Stomach (tissue), 9 donors: ENCODE measurements around the gene WFIKKN1. TPM values are rescaled to one million over a fixed set of nuclear protein-coding genes. Genes with fewer than 3 reads are reported as not detected.
"Not testable (repeated sequence)": the region's sequence is repeated elsewhere in the genome, so short reads cannot be mapped to it uniquely, and the experiment has no call there.

Experiments used
- DNase-seq, 2 donors: peaks; one replicate each; pipeline versions ENCODE4 v3.0.0 to v3.0.0-alpha.2; 2013 to 2019
- H3K27ac ChIP-seq, 5 donors: fragments of 200-600 bp in 4 of 5; sonication (generic) in 4 of 5; one replicate each; pipeline ENCODE4 v1.5.1; 2013 to 2019; ENCODE audit warnings: mild to moderate bottlenecking in 1 of 5, moderate library complexity in 1 of 5
- H3K27me3 ChIP-seq, 3 donors: fragments of 200-600 bp; sonication (generic); one replicate each; pipeline ENCODE4 v1.5.1; 2017 to 2019; ENCODE audit warnings: mixed run types in 1 of 3
- H3K36me3 ChIP-seq, 4 donors: fragments of 200-600 bp; sonication (generic); 1 replicate in 3 of 4; 2 replicates in 1 of 4; pipeline ENCODE4 v1.5.1; 2016 to 2019
- H3K4me1 ChIP-seq, 4 donors: fragments of 200-600 bp; sonication (generic); one replicate each; pipeline ENCODE4 v1.5.1; 2016 to 2019
- H3K4me3 ChIP-seq, 4 donors: fragments of 200-600 bp; sonication (generic) in 3 of 4; one replicate each; pipeline ENCODE4 v1.5.1; 2016 to 2019; ENCODE audit warnings: mild to moderate bottlenecking in 1 of 4
- H3K9me3 ChIP-seq, 4 donors: fragments of 200-600 bp; sonication (generic); one replicate each; pipeline ENCODE4 v1.5.1; 2016 to 2019
- CTCF ChIP-seq, 7 experiments: fragments of 450-650 bp in 4 of 7; fragments of 200-600 bp in 3 of 7; sonication (generic) in 3 of 7; IDR thresholded peaks; one replicate each; pipeline ENCODE4 v1.5.1; 2016 to 2019; ENCODE audit warnings: antibody characterized with exemption in 7 of 7, control low read depth in 2 of 7, mild to moderate bottlenecking in 1 of 7
- EP300 ChIP-seq: sonication (generic); formaldehyde crosslinking; IDR thresholded peaks from one replicate; pipeline ENCODE4 v1.6.1; 2017; ENCODE audit warnings: antibody characterized with exemption
- POLR2A ChIP-seq, 4 donors: fragments of 450-650 bp; IDR thresholded peaks; one replicate each; pipeline ENCODE4 v1.6.1; 2016; ENCODE audit warnings: antibody characterized with exemption in 4 of 4, control low read depth in 2 of 4, mild to moderate bottlenecking in 1 of 4, moderate library complexity in 1 of 4
- POLR2AphosphoS5 ChIP-seq, 3 donors: sonication (generic); formaldehyde crosslinking; IDR thresholded peaks; one replicate each; pipeline ENCODE4 v1.6.1; 2016; ENCODE audit warnings: antibody characterized with exemption in 3 of 3
- WGBS, 5 donors: extraction: QIAGEN DNeasy Blood & Tissue Kit in 3 of 5; methylation state at CpG; one replicate each; pipeline versions ENCODE4 v1.1.5 to v1.1.7; 2013 to 2018; 5-methylcytosine and 5-hydroxymethylcytosine counted together
- intact Hi-C: fragments of 100-400 bp; cut with DNase I; formaldehyde crosslinking; loops from one replicate; pipeline ENCODE4 v1.15.1; 2023; ENCODE audit warnings: low total_unique reads
- polyA plus RNA-seq, 3 donors: library from polyadenylated mRNA; stranded (reverse); fragments of 200-250 nt; gene quantifications; one replicate each; pipeline ENCODE4 v1.2.3, GENCODE V29; 2013
- total RNA-seq, 5 donors: library from RNA; depleted of rRNA; stranded (reverse); fragments of >200 nt; gene quantifications; one replicate each; pipeline versions ENCODE4 v1.1.0 to v1.2.3, GENCODE V29; 2014 to 2016
- donor health status: healthy with polysubstance abuse.
- donor health status: Bipolar disorder and iron deficiency.
- donor health status: healthy.

WFIKKN1 gene
- total and polyA plus RNA-seq, 8 donors: 0.14 to 25.8 (median 1.5) TPM; not detected in 1

DNA sequence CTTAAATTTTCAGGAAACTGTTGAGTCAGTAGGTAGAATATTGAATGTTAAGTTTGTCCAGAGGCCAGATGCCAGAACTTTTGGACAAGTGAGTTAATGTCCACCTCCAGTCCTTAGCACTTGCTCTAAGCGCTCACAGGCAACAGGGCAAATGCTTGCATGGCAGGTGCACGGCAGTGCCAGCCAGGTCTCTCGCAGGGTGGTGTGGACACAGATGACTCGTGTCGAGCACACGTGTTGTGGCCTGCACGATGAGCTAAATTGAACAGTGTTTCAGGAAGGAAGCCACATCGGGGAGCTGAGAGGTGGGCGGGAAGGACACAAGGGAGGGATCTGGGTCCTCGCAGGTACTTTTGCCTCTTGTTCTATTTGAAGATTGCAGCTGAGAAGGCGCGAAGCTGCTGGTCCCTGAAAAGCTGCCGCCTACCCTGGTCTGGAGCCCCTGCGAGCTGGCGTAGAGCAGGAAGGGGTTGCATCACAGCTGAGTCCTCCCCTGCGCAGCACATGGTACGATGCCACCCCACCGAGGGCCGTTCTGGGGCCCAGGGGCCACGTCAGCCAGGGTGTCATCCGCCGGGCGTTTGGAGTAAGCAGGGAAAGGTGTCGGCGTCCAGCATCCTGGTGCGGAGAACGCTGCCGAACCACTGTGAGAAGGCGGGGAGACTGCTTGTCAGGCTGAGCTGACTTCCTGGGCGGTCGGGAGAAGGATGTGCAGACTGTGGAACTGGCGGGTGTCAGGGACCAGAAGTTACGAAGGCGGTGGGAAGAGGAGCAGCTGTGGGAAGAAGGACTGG is 34.6 kb upstream of the WFIKKN1 start:
- WGBS, 5 donors: 78 to 91% (median 88%) methylated on average over 33 to 34 of the region's 34 CpGs
- no peak overlapping the region for H3K27ac ChIP-seq
- TF ChIP-seq POLR2AphosphoS5 (IDR thresholded peaks at IDR 0.05) (no peak), EP300 (no peak), CTCF (IDR thresholded peaks at IDR 0.05) (no peak), POLR2A (IDR thresholded peaks at IDR 0.05) (no peak)
- H3K4me3 ChIP-seq: no peak overlapping the region
- peaks cover 8 to 46% (median 30%) of the 10 kb centered on the region in 4 donors for H3K36me3 ChIP-seq
- intact Hi-C loops: no loop called here
- no peaks in the 10 kb centered on the region for H3K27me3 ChIP-seq
- H3K4me1 ChIP-seq: peaks cover 32 to 60% (median 54%) of the 10 kb centered on the region in 4 donors
- no peaks in the 10 kb centered on the region for H3K9me3 ChIP-seq
- DNase-seq: no peak

DNA sequence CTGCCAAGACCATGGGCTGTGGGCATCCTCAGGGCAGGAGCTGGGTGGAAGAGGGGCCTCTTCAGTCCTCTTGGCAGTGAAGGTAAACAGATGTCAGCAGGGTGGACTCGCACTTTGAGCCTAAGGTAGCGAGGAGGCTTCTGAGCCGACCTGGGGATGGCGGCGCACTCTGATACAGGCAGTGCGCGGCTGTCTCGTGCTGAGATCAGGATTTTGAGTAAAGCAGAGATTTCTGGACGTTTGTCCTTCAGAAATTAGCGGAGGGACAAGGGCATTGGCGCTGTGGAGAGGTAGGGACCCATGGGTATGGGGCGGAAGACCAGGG is 34.1 kb upstream of the WFIKKN1 start:
- 86 to 93% (median 91%) methylated on average over 12 of the region's 12 CpGs for WGBS, 5 donors
- peaks cover 29 to 54% (median 49%) of the 10 kb centered on the region in 4 donors for H3K4me1 ChIP-seq
- no peak overlapping the region for H3K27ac ChIP-seq
- TF ChIP-seq EP300: no peak
- TF ChIP-seq POLR2AphosphoS5 (IDR thresholded peaks at IDR 0.05): no peak
- no peak for TF ChIP-seq POLR2A (IDR thresholded peaks at IDR 0.05)
- TF ChIP-seq CTCF (IDR thresholded peaks at IDR 0.05): no peak
- no peaks in the 10 kb centered on the region for H3K9me3 ChIP-seq
- intact Hi-C loops: no loop called here
- H3K36me3 ChIP-seq: peaks cover 8 to 49% (median 33%) of the 10 kb centered on the region in 4 donors
- H3K27me3 ChIP-seq: no peaks in the 10 kb centered on the region
- H3K4me3 ChIP-seq: no peak overlapping the region
- no peak for DNase-seq

- H3K27me3 ChIP-seq, H3K4me3 ChIP-seq, H3K9me3 ChIP-seq, DNase-seq, H3K27ac ChIP-seq, intact Hi-C loops: not testable (repeated sequence)
- peaks cover 19 to 44% (median 40%) of the 10 kb centered on the region in 4 donors for H3K4me1 ChIP-seq
- peaks cover 8 to 49% (median 33%) of the 10 kb centered on the region in 4 donors for H3K36me3 ChIP-seq
- WGBS, 5 donors: 95 to 98% (median 98%) methylated on average over 6 to 7 of the region's 7 CpGs
Measured at GRCh38 chr16:597655-598054, 33.1 kb upstream of the WFIKKN1 start.

DNA sequence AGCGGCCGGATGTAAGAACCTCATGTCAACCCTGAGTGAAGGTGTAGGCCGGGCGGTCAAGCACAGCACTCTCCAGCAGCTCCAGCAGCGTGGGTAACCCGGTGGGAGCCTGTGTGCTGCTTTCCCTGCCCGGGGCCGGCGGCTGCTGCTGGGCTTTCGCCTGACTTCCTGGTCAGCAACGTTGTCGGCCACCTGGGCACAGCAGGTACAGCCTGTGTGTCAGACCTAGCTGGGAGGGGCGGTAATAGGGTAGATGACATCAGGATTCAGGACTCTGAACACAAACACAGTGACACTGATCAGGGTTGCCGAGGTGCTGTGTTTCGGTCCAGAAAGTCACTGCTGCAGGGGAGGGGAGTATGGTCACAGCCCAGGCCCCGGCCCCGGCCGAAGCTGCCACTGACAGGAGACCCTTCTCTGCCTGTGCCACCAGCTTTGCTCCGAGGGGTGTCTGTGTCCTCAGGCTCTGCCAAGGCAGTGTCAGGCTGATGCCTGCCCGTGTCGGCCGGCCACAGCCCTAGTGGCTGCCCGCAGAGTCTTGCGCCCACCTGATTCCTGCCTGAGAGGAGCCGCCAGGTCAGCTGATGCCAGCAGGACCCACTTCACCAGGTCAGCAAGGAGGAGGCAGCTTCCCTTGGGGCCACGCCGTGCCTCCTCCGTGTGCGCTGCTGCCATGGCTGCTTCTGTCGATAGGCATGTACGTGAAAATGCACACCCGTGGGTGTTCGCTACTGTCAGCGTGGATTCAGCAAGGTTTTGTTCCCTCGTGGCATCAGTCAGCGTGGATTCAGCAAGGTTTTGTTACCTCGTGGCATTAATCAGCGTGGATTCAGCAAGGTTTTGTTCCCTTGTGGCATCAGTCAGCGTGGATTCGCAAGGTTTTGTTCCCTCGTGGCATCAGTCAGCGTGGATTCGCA is 31.7 kb upstream of the WFIKKN1 start:
- TF ChIP-seq POLR2A (IDR thresholded peaks at IDR 0.05) (no peak), POLR2AphosphoS5 (IDR thresholded peaks at IDR 0.05) (no peak), EP300 (no peak), CTCF (IDR thresholded peaks at IDR 0.05) (no peak)
- peak overlapping the region in 2 of 5 donors; percentile 16 to 26 for H3K27ac ChIP-seq

More for the DNA sequence above, 31.7 kb upstream of the WFIKKN1 start:
- peaks cover 8 to 42% (median 33%) of the 10 kb centered on the region in 4 donors for H3K36me3 ChIP-seq
- peak in 1 of 2 donors; percentile 42 for DNase-seq
- H3K9me3 ChIP-seq: no peaks in the 10 kb centered on the region
- WGBS, 5 donors: 88 to 95% (median 94%) methylated on average over 24 to 43 of the region's 43 CpGs
- no peak overlapping the region for H3K4me3 ChIP-seq
- H3K4me1 ChIP-seq: peaks cover 6 to 30% (median 25%) of the 10 kb centered on the region in 4 donors
- no peaks in the 10 kb centered on the region for H3K27me3 ChIP-seq
- intact Hi-C loops: no loop called here
